K562 (cell line): ENCODE measurements around the gene PILRA. TPM values are rescaled to one million over a fixed set of nuclear protein-coding genes. Genes with fewer than 3 reads are reported as not detected.
"Not testable (repeated sequence)": the region's sequence is repeated elsewhere in the genome, so short reads cannot be mapped to it uniquely, and the experiment has no call there.

ENCODE experiments used
- ATAC-seq: fragments of 200-7000 bp; cut with Tn5 transposase; 3 replicates; pipeline ENCODE4 v1.9.1; 2020; ENCODE audit warnings: moderate library complexity
- BruUV-seq: library from RNA; stranded (reverse); fragments of 400-500 nt; replicated peaks from 2 replicates; lab custom pipeline; 2021; lab: Mats Ljungman, UMichigan
- CTCF ChIA-PET: fragments of 300-600 bp; formaldehyde crosslinking; extraction: SDS; loops from one replicate; lab custom pipeline; 2021; ENCODE audit warnings: low intra/inter-chr PET ratio; lab: Yijun Ruan, JAX
- POLR2A ChIA-PET: fragments of 300-600, 350-650 bp; sonication (Branson Sonifier 250); formaldehyde crosslinking; extraction: SDS; loops from one replicate; lab custom pipeline; 2021; ENCODE audit warnings: antibody characterized with exemption, inconsistent platforms; lab: Yijun Ruan, JAX
- DNase-seq, 4 experiments: peaks; one replicate each; pipeline versions ENCODE4 v3.0.0 to v3.0.0-alpha.2; 2011 to 2018; ENCODE audit warnings: low spot score in 3 of 4, mixed read lengths in 3 of 4; ENCODE audit errors: extremely low read depth in 1 of 4
- FAIRE-seq: peaks from 2 replicates; lab custom pipeline; 2011; peaks lifted over from hg19 to GRCh38; lab: Jason Lieb, UNC
- H2AFZ ChIP-seq: 2 replicates; pipeline ENCODE4 v1.6.0; 2011; ENCODE audit warnings: low read depth, low read length, control low read depth, inconsistent platforms
- H3K27ac ChIP-seq: fragments of 200-600 bp; 3 replicates; pipeline ENCODE4 v1.8.0; 2011; ENCODE audit warnings: low read depth, mild to moderate bottlenecking, control low read depth, inconsistent platforms, low read length, moderate library complexity, mixed read lengths; ENCODE audit errors: extremely low read depth
- H3K27me3 ChIP-seq, 2 experiments: fragments of 300-600 bp in 1 of 2; 2 replicates in 1 of 2; 3 replicates in 1 of 2; pipeline versions ENCODE4 v1.6.0 to v1.8.0; 2011; ENCODE audit warnings: inconsistent platforms in 2 of 2, low read length in 2 of 2, mild to moderate bottlenecking in 1 of 2, mixed read lengths in 1 of 2, moderate library complexity in 1 of 2; ENCODE audit not compliant: control insufficient read depth in 2 of 2, insufficient read depth in 2 of 2
- H3K36me3 ChIP-seq: fragments of 300-600 bp; 3 replicates; pipeline ENCODE4 v1.8.0; 2011; ENCODE audit warnings: mild to moderate bottlenecking, low read length, inconsistent platforms; ENCODE audit not compliant: control insufficient read depth, insufficient read depth
- H3K4me1 ChIP-seq, 2 experiments: fragments of 200-600 bp in 1 of 2; replicated peaks in 1 of 2; 2 replicates in 1 of 2; 3 replicates in 1 of 2; pipeline versions ENCODE4 v1.5.1 to v1.8.0; 2011; ENCODE audit warnings: inconsistent platforms in 2 of 2, low read length in 2 of 2, mild to moderate bottlenecking in 1 of 2, mixed read lengths in 1 of 2, moderate library complexity in 1 of 2; ENCODE audit not compliant: control insufficient read depth in 2 of 2, insufficient read depth in 2 of 2
- H3K4me2 ChIP-seq: 2 replicates; pipeline ENCODE4 v1.6.1; 2011; ENCODE audit warnings: low read length, control low read depth, inconsistent platforms, mixed read lengths; ENCODE audit not compliant: insufficient read depth
- H3K4me3 ChIP-seq: fragments of 200-600 bp; sonication (generic), shearing (Covaris generic); 2 replicates; pipeline ENCODE4 v1.5.1; 2016; ENCODE audit warnings: control low read depth, inconsistent platforms
- H3K79me2 ChIP-seq: fragments of 200-600 bp; 3 replicates; pipeline ENCODE4 v1.8.0; 2011; ENCODE audit warnings: low read length, inconsistent platforms; ENCODE audit not compliant: control insufficient read depth, insufficient read depth
- H3K9ac ChIP-seq, 2 experiments: 2 replicates each; pipeline versions ENCODE4 v1.6.0 to v1.6.1; 2011; ENCODE audit warnings: low read depth in 2 of 2, low read length in 2 of 2, control low read depth in 1 of 2, inconsistent platforms in 1 of 2, mild to moderate bottlenecking in 1 of 2, mixed read lengths in 1 of 2; ENCODE audit not compliant: insufficient read depth in 1 of 2
- H3K9me1 ChIP-seq: one replicate; pipeline ENCODE4 v1.6.0; 2011; ENCODE audit warnings: inconsistent platforms, mild to moderate bottlenecking, low read length, moderate library complexity; ENCODE audit not compliant: control insufficient read depth, insufficient read depth
- H3K9me3 ChIP-seq: replicated peaks from 2 replicates; pipeline ENCODE4 v1.5.1; 2011; ENCODE audit warnings: low read depth, low read length, inconsistent platforms; ENCODE audit not compliant: control insufficient read depth, insufficient read depth
- H4K20me1 ChIP-seq: replicated peaks from 2 replicates; pipeline ENCODE4 v1.6.1; 2011; ENCODE audit warnings: low read length, inconsistent platforms, mixed read lengths; ENCODE audit not compliant: control insufficient read depth, insufficient read depth
- WGBS: fragments of 100-300 bp; shearing (Covaris generic); methylation state at CpG from one replicate; pipeline ENCODE4 v1.1.6; 2016; ENCODE audit warnings: low coverage, mixed read lengths; ENCODE audit not compliant: insufficient coverage; ENCODE audit errors: missing lambda C conversion rate; 5-methylcytosine and 5-hydroxymethylcytosine counted together
- in situ Hi-C: fragments of 300-500 bp; cut with MboI; formaldehyde crosslinking; loops from 4 replicates; pipeline ENCODE4 v1.15.0; 2018; ENCODE audit warnings: inconsistent platforms, mixed read lengths
- intact Hi-C: fragments of 100-400 bp; cut with micrococcal nuclease; formaldehyde crosslinking; loops from 2 replicates; pipeline ENCODE4 v1.14.2; 2022
- polyA plus RNA-seq, 8 experiments: library from polyadenylated mRNA; depleted of rRNA in 4 of 8; stranded (reverse) in 5 of 8; unstranded in 3 of 8; fragments of >200 nt; fragmentation: Nextera tagmentation in 2 of 8; fragmentation: Illumina TruSeq in 1 of 8; extraction: Ambion mirVana in 2 of 8; extraction: Trizol in 1 of 8; gene quantifications; 2 replicates each; pipeline versions ENCODE4 v1.2.1 to v1.2.3, GENCODE V29; 2011 to 2014; ENCODE audit warnings: inconsistent platforms in 1 of 8, missing spikeins in 1 of 8
- total RNA-seq, 7 experiments: library from RNA; depleted of rRNA in 6 of 7; stranded (reverse); fragments of >200 nt in 6 of 7; fragmentation: Illumina TruSeq in 2 of 7; extraction: Trizol in 2 of 7; gene quantifications; 2 replicates each; pipeline versions ENCODE4 v1.2.1 to v1.2.3, GENCODE V29; 2011 to 2021; ENCODE audit warnings: low replicate concordance in 1 of 7

Gene PILRA
- total and polyA plus RNA-seq, 9 of the 15 experiments (the other 6 are each of a cell fraction or from before 2014, with no cell fraction given): 0.13 to 1.8 (median 0.62) TPM

- H2AFZ ChIP-seq, CTCF ChIA-PET, H3K4me2 ChIP-seq, H3K9me3 ChIP-seq, H3K27me3 ChIP-seq, H3K27ac ChIP-seq, H3K9me1 ChIP-seq, H4K20me1 ChIP-seq, ATAC-seq, DNase-seq, POLR2A ChIA-PET, in situ Hi-C loops, intact Hi-C loops, H3K9ac ChIP-seq, H3K4me3 ChIP-seq, FAIRE-seq: not testable (repeated sequence)
- WGBS: 88% methylated on average over 13 of the region's 15 CpGs
- H3K79me2 ChIP-seq: peaks cover 64% of the 10 kb centered on the region
- peaks cover 51% of the 10 kb centered on the region for H3K36me3 ChIP-seq
- TSS peak; percentile 38 for BruUV-seq
- H3K4me1 ChIP-seq: peaks cover 0 to 16% of the 10 kb centered on the region in 2 experiments; a peak in 4 of 5 replicates
Observed at GRCh38 chr7:100338083-100338696, 35.1 kb upstream of the PILRA start.

GRCh38 chr7:100341286-100341685, 32.0 kb upstream of the PILRA start:
- H3K4me2 ChIP-seq, intact Hi-C loops, H3K9ac ChIP-seq, H3K27me3 ChIP-seq, BruUV-seq, H4K20me1 ChIP-seq, H3K9me1 ChIP-seq, H2AFZ ChIP-seq, CTCF ChIA-PET, H3K9me3 ChIP-seq, POLR2A ChIA-PET, H3K4me3 ChIP-seq, H3K27ac ChIP-seq, FAIRE-seq: not testable (repeated sequence)
- DNase-seq (peak in 1 of 4 experiments; percentile 36), ATAC-seq (0 out of 3 replicates have a peak, but pooled peaks have one; percentile 2)
- Histone ChIP-seq H3K4me1 (peaks cover 9 to 18% of the 10 kb centered on the region in 2 experiments; a peak in 4 of 5 replicates), H3K36me3 (peaks cover 69% of the 10 kb centered on the region), H3K79me2 (peaks cover 51% of the 10 kb centered on the region)
- in situ Hi-C loops: loop anchor here (5.0 kb wide), 1 partner anchor 124 kb away; the partner anchor contains the start of gene PVRIG
- 58% methylated on average over 6 of the region's 6 CpGs for WGBS
